Measurements from ENCODE around the gene ZMYND8. TPM values are rescaled to one million over a fixed set of nuclear protein-coding genes. Genes with fewer than 3 reads are reported as not detected.
A peak's percentile ranks its signal among the peaks of the same experiment; 100 is the strongest.

Gene ZMYND8
- total and polyA plus RNA-seq, 2 of the 8 experiments (the other 6 are each of a cell fraction or from before 2014, with no cell fraction given), result 50.5 to 163 TPM

GRCh38 chr20:47319517-47320252 lies 36.8 kb downstream of the ZMYND8 start:
- peak overlapping the region; percentile 15 for H3K4ac ChIP-seq (replicated peaks; ENCODE audit: insufficient read length, low read depth, low read length)
- POLR2A ChIA-PET (ENCODE audit: partially characterized antibody), result interaction anchor here (0.6 to 31.3 kb wide), 12 partner anchors 9 to 94 kb away, joined by 3 to 1191 read pairs (median 12); partner anchors contain the start of gene ZMYND8
- 1% methylated on average over 17 of the region's 17 CpGs; no CpG with 5 or more reads in 1 of the 2 experiments for WGBS, 2 experiments (ENCODE audit: extremely low coverage in 1 of 2, insufficient coverage in 1 of 2, insufficient read length in 1 of 2, insufficient replicate concordance in 2 of 2, low coverage in 1 of 2, low lambda C conversion rate in 2 of 2, missing lambda C conversion rate in 1 of 2)
- TF ChIP-seq BCL11A (IDR thresholded peaks at IDR 0.05; ENCODE audit: low read depth in 2 of 2, low read length in 2 of 2) (peak; percentile 31 to 85), MAX (IDR thresholded peaks at IDR 0.05) (peak; percentile 87), CEBPB (IDR thresholded peaks at IDR 0.05; ENCODE audit: low read depth, low read length) (0 out of 2 replicates have a peak, but pooled peaks have one; percentile 19), SIN3A (conservative IDR thresholded peaks at IDR 0.05 in 1 of 2, IDR thresholded peaks at IDR 0.05 in 1 of 2; ENCODE audit: low read depth in 1 of 2, low read length in 2 of 2) (no peak; a peak in 1 of 4 replicates), SIRT6 (IDR thresholded peaks at IDR 0.05; ENCODE audit: low read length) (no peak), CTBP2 (IDR thresholded peaks at IDR 0.05; ENCODE audit: borderline replicate concordance, insufficient read depth, insufficient read length, low read length) (no peak), TAF1 (IDR thresholded peaks at IDR 0.05; ENCODE audit: low read depth, low read length) (peak; percentile 55; the same call in 1 of the 2 replicates), SRF (IDR thresholded peaks at IDR 0.05; ENCODE audit: low read depth, low read length) (no peak), GTF2F1 (IDR thresholded peaks at IDR 0.05; ENCODE audit: borderline replicate concordance, low read depth, low read length) (no peak), E2F6 (IDR thresholded peaks at IDR 0.05) (peak; percentile 63)

More at GRCh38 chr20:47319517-47320252, 36.8 kb downstream of the ZMYND8 start:
- H3K23me2 ChIP-seq (ENCODE audit: low read depth, low read length), result peaks cover 12% of the 10 kb centered on the region
- peak overlapping the region; percentile 99 for H2BK120ac ChIP-seq (replicated peaks; ENCODE audit: low read depth, low read length)
- peak overlapping the region; percentile 100 for H2BK5ac ChIP-seq (ENCODE audit: low read depth, low read length)
- H3K4me3 ChIP-seq (ENCODE audit: extremely low read depth in 1 of 4, insufficient read depth in 2 of 4, low read depth in 3 of 4, low read length in 4 of 4), result peak overlapping the region; percentile 8 to 58 (median 32); a peak in 5 of 8 replicates
- DNase-seq (ENCODE audit: low read depth in 1 of 2, low spot score in 2 of 2) (peak; percentile 73 to 93), FAIRE-seq (no peak)
- H3K14ac ChIP-seq (ENCODE audit: insufficient read length), result no peak overlapping the region
- H3K4me2 ChIP-seq (ENCODE audit: insufficient read depth in 1 of 2, low read depth in 2 of 2, low read length in 2 of 2), result peak overlapping the region; percentile 72 to 99
- H3K23ac ChIP-seq (ENCODE audit: insufficient read length), result no peak overlapping the region
- H2AFZ ChIP-seq (ENCODE audit: low read length), result no peak overlapping the region
- H3K18ac ChIP-seq (ENCODE audit: extremely low read depth, low read length), result peak overlapping the region; percentile 97
- H3K79me2 ChIP-seq (ENCODE audit: control insufficient read depth in 1 of 2, insufficient read depth in 2 of 2, low read length in 2 of 2), result peaks cover 10 to 75% of the 10 kb centered on the region in 2 experiments
- no peaks in the 10 kb centered on the region for H4K20me1 ChIP-seq (replicated peaks in 1 of 2; ENCODE audit: control insufficient read depth in 1 of 2, insufficient read depth in 2 of 2, low read length in 2 of 2)
- peak overlapping the region; percentile 81 to 91 (median 86) for H3K9ac ChIP-seq (replicated peaks in 1 of 4; ENCODE audit: extremely low read depth in 1 of 4, low read depth in 3 of 4, low read length in 3 of 4)
- peak overlapping the region; percentile 49 for H4K5ac ChIP-seq (ENCODE audit: insufficient read length, low read depth, low read length)
- H2BK20ac ChIP-seq (ENCODE audit: low read length), result peak overlapping the region; percentile 98
- H3K79me1 ChIP-seq (ENCODE audit: low read depth, low read length), result peaks cover 11% of the 10 kb centered on the region
- H3K36me3 ChIP-seq (ENCODE audit: control insufficient read depth in 2 of 4, insufficient read depth in 4 of 4, low read length in 3 of 4), result no peaks in the 10 kb centered on the region
- no peaks in the 10 kb centered on the region for H3K27me3 ChIP-seq (replicated peaks in 1 of 4; ENCODE audit: control insufficient read depth in 3 of 4, extremely low read depth in 1 of 4, insufficient read depth in 3 of 4, low read length in 3 of 4)
- H3K9me3 ChIP-seq (ENCODE audit: insufficient read depth in 2 of 2, low read depth in 1 of 2, low read length in 1 of 2), result no peaks in the 10 kb centered on the region
- peak overlapping the region; percentile 97 for H3K27ac ChIP-seq (ENCODE audit: low read depth, low read length)
- H3K56ac ChIP-seq (replicated peaks; ENCODE audit: insufficient read length, low read depth, low read length), result peak overlapping the region; percentile 77
- H3K4me1 ChIP-seq (replicated peaks in 1 of 4; ENCODE audit: control insufficient read depth in 3 of 4, insufficient read depth in 4 of 4, low read length in 3 of 4), result peaks cover 53 to 72% (median 61%) of the 10 kb centered on the region in 4 experiments
- H4K8ac ChIP-seq (ENCODE audit: extremely low read depth, insufficient read depth, low read length), result peak overlapping the region; percentile 94; the same call in 1 of the 2 replicates
- peak overlapping the region; percentile 95 for H2AK5ac ChIP-seq (ENCODE audit: low read depth, low read length)
- peak overlapping the region; percentile 63; the same call in 1 of the 2 replicates for H2BK15ac ChIP-seq (ENCODE audit: low read length)
- H4K91ac ChIP-seq (replicated peaks; ENCODE audit: insufficient read length, low read length), result peak overlapping the region; percentile 96
- CTCF ChIA-PET (ENCODE audit: partially characterized antibody), result interaction anchor here (0.6 to 2.7 kb wide), 3 partner anchors 9 to 64 kb away, joined by 3 to 8 read pairs (median 3); no protein-coding TSS in a partner anchor
- H2BK12ac ChIP-seq (ENCODE audit: low read depth, low read length), result peak overlapping the region; percentile 100

Data from H1 (cell line).